Measurements from ENCODE around the gene MMP13. TPM values are rescaled to one million over a fixed set of nuclear protein-coding genes. Genes with fewer than 3 reads are reported as not detected.

MMP13 gene
- total RNA-seq, 1 donor from 2014 or later = 6.5 TPM

DNA sequence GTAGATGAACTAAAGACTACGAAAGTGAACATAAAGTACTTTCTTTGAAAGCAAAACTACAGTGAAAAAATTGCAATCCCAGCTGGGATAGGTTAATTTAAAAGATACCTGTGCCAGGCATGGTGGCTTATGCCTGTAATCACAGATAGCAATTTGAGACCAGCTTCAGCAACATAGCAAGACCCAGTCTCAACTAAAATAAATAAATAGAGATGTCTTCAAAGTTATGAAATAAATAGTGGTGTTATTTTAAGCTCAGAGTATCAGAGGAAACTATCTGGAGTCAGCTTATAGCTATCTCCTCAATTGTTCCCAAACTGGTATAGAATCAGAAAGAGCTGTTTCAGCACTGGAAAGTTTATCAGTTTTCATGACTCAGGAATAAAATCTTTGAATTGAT is 17.3 kb upstream of the MMP13 start:
- H3K36me3 Mint-ChIP-seq (ENCODE audit: low read depth) = peaks cover 2% of the 10 kb centered on the region
- no peak for DNase-seq (ENCODE audit: low spot score)
- peaks cover 6% of the 10 kb centered on the region for H3K9me3 Mint-ChIP-seq (ENCODE audit: low read depth)
- peaks cover 23% of the 10 kb centered on the region for H3K4me1 Mint-ChIP-seq (ENCODE audit: low read depth)
- no peaks in the 10 kb centered on the region for H3K27me3 Mint-ChIP-seq (ENCODE audit: low read depth)
- no peak overlapping the region for H3K4me3 Mint-ChIP-seq (ENCODE audit: unreplicated experiment)
- TF ChIP-seq, protein P1, sequence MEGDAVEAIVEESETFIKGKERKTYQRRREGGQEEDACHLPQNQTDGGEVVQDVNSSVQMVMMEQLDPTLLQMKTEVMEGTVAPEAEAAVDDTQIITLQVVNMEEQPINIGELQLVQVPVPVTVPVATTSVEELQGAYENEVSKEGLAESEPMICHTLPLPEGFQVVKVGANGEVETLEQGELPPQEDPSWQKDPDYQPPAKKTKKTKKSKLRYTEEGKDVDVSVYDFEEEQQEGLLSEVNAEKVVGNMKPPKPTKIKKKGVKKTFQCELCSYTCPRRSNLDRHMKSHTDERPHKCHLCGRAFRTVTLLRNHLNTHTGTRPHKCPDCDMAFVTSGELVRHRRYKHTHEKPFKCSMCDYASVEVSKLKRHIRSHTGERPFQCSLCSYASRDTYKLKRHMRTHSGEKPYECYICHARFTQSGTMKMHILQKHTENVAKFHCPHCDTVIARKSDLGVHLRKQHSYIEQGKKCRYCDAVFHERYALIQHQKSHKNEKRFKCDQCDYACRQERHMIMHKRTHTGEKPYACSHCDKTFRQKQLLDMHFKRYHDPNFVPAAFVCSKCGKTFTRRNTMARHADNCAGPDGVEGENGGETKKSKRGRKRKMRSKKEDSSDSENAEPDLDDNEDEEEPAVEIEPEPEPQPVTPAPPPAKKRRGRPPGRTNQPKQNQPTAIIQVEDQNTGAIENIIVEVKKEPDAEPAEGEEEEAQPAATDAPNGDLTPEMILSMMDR (IDR thresholded peaks at IDR 0.05) = no peak
- no peak overlapping the region for H3K27ac Mint-ChIP-seq (ENCODE audit: unreplicated experiment)

DNA sequence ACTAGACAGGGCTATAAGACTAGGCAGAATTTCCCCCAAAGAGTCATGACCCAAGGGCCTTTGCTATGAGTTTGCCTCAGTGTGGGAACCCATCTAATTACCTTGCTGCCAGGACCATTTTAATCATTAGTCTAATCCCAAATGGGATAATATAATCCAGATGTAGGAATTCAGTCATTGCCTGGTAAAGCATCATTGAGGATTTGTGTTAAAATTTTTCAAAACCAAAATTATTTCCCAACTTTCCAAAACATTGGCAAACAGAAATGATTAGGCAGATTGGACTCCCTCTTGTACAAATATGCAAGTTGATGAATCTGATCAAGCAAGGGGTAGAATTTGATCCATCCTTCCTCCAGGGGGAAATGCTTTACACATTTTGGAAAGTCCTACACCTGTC is 16.2 kb upstream of the MMP13 start:
- Mint-ChIP-seq H3K4me1 (ENCODE audit: low read depth) (peaks cover 23% of the 10 kb centered on the region), H3K4me3 (ENCODE audit: unreplicated experiment) (no peak overlapping the region), H3K27me3 (ENCODE audit: low read depth) (no peaks in the 10 kb centered on the region), H3K36me3 (ENCODE audit: low read depth) (peaks cover 2% of the 10 kb centered on the region), H3K9me3 (ENCODE audit: low read depth) (peaks cover 6% of the 10 kb centered on the region), H3K27ac (ENCODE audit: unreplicated experiment) (no peak overlapping the region)
- TF ChIP-seq, protein P1 (IDR thresholded peaks at IDR 0.05) = no peak
- no peak for DNase-seq (ENCODE audit: low spot score)

DNA sequence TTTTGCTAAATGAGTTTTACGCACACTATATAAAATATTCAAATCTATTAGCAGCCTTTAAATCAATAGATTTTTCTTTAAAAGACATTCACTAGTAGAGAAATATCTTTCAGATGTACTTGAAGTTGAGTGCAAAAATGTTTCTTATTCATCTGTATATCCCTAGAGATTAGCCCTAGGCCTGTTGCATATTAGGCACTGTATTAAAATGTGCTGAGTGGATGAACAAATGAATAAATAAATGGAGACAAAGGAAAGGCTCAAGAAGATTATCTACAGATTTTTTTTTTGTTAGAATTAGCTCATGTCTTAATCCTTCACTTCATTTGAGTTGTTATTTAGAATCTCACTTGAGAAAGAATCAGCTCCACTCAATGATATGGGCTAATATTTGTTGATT is 12.0 kb upstream of the MMP13 start:
- Mint-ChIP-seq H3K36me3 (ENCODE audit: low read depth) (peaks cover 2% of the 10 kb centered on the region), H3K4me3 (ENCODE audit: unreplicated experiment) (no peak overlapping the region), H3K27me3 (ENCODE audit: low read depth) (no peaks in the 10 kb centered on the region), H3K9me3 (ENCODE audit: low read depth) (peaks cover 6% of the 10 kb centered on the region), H3K27ac (ENCODE audit: unreplicated experiment) (no peak overlapping the region), H3K4me1 (ENCODE audit: low read depth) (peaks cover 3% of the 10 kb centered on the region)
- DNase-seq (ENCODE audit: low spot score) = no peak
- TF ChIP-seq, protein P1 (IDR thresholded peaks at IDR 0.05) = no peak

DNA sequence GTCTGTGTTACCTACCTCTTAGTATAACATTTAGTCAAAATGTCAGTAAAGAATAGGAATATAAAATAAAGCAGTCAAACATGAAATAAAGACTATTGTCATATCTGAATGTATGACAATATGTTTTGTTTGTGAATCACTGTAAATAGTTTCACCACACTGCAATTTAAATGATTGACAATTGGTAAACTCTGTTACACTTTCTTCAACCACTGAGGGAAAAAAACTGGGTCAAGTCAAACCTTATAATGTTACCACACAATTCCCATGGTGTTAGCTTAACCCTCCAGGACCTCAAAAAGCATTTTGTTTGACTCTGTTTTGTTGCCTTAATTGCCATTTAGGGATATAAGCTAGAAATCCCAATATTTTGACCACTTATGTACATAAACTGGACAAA is 10.5 kb upstream of the MMP13 start:
- DNase-seq (ENCODE audit: low spot score) = no peak
- no peaks in the 10 kb centered on the region for H3K27me3 Mint-ChIP-seq (ENCODE audit: low read depth)
- peaks cover 2% of the 10 kb centered on the region for H3K36me3 Mint-ChIP-seq (ENCODE audit: low read depth)
- H3K9me3 Mint-ChIP-seq (ENCODE audit: low read depth) = peaks cover 6% of the 10 kb centered on the region
- TF ChIP-seq, protein P1 (IDR thresholded peaks at IDR 0.05) = no peak
- H3K4me3 Mint-ChIP-seq (ENCODE audit: unreplicated experiment) = no peak overlapping the region
- no peaks in the 10 kb centered on the region for H3K4me1 Mint-ChIP-seq (ENCODE audit: low read depth)
- no peak overlapping the region for H3K27ac Mint-ChIP-seq (ENCODE audit: unreplicated experiment)

DNA sequence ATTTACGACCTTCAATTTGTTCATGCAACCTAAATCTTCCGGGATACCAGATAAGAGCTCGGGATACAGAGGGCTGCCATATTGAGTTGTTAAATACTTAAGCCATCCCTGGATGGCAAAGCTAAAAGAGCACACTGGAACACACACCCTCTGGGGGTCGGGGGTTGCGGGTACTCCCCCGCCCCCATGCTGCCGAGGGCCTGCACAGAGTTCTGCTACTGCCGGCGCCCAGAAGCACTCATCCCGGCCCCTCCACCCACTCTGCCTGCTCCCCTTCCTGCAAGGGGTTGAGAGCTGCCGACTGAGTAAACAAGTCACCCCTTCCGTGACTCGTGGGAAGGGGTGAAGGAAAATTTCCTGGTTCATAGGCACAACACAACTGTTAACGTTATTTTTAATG is 9.3 kb upstream of the MMP13 start:
- DNase-seq (ENCODE audit: low spot score) = no peak
- Mint-ChIP-seq H3K9me3 (ENCODE audit: low read depth) (peaks cover 6% of the 10 kb centered on the region), H3K4me1 (ENCODE audit: low read depth) (no peaks in the 10 kb centered on the region), H3K27me3 (ENCODE audit: low read depth) (no peaks in the 10 kb centered on the region), H3K4me3 (ENCODE audit: unreplicated experiment) (no peak overlapping the region), H3K27ac (ENCODE audit: unreplicated experiment) (no peak overlapping the region), H3K36me3 (ENCODE audit: low read depth) (peaks cover 2% of the 10 kb centered on the region)
- TF ChIP-seq, protein P1 (IDR thresholded peaks at IDR 0.05) = no peak
